Limb (tissue), 2 donors: ENCODE measurements around the gene TACR1.

Source experiments
- DNase-seq, 2 donors: peaks; one replicate each; pipeline ENCODE4 v3.0.0-alpha.2; 2016; ENCODE audit errors: extremely low spot score in 2 of 2

TACR1 gene

DNA sequence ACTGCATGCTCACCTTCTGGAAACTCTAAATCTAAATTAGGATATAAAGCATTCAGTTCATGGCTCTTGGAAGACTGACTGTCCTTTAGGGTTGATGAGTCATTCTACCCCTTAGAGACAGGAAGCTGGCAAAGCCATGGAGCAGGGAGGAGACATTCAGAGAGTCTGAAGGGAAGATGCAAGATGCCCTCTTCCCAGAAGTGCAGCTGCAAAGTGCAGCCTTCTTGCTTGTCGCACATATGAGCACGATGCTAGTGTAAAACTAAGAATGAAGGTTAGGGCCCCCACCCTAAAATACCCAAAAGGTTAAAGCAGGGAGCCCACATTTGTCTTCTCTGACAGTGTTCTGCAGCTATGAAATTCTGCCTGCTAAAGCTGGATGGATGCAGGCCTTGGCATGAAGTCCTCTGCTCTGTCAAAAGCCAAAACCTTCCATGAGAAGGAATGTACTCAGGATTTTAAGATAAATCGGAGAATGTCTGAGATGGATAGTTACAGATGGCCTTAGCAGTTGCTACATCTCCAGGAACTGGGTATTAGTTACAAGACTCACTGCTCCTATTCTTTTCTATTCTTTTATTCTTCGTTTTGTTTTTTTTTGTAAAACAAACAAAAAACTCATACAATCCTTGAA, 151.2 kb downstream of the TACR1 start:
- no peak for DNase-seq

GRCh38 chr2:75047189-75047991, 151.9 kb downstream of the TACR1 start:
- no peak for DNase-seq

GRCh38 chr2:75045526-75046050, 153.7 kb downstream of the TACR1 start:
- no peak for DNase-seq

GRCh38 chr2:75044291-75044690, 155.0 kb downstream of the TACR1 start:
- no peak for DNase-seq

GRCh38 chr2:75042823-75043222, 156.5 kb downstream of the TACR1 start:
- no peak for DNase-seq

DNA sequence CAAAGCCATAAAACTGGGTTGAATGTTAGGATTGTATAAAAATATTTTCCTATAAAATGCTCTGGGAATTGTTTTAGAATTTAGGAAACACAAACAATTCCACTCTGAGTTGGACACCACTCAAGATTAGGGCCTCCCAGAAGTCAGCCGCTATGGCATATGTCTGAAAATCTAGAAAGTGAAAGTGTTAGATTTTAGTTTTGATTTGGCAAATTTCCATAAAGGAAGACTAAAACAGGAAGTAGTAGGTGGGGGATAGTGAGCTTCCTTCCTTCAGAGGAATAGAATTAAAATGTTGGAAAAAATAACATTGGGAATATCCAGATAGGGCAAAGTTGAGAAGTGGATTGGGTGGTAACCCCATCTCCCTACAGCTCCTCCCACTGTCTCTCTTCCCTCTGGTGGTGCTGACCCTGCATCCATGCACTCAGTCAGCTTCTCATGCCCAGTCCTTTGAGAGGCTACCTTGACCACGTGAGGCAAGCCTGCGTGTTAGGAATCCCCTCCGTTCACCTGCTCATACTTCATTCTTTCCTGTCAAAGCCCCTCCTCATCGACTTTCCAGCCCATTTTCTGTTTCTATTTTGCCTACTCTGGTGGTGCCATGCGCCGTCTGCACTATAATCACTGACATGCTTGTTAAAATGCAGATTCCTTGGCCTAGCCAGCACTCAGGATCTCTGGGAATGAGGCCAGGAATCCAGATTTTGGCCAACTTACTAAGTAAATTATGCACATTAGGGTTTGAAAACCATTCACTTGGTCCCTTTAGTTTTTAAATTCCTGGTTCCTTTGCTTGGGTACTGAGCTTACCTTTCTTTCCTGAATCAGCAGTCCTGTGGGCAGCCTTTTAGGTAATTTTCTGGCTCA, 157.4 kb downstream of the TACR1 start:
- no peak for DNase-seq

GRCh38 chr2:75041226-75041625, 158.1 kb downstream of the TACR1 start:
- no peak for DNase-seq

DNA sequence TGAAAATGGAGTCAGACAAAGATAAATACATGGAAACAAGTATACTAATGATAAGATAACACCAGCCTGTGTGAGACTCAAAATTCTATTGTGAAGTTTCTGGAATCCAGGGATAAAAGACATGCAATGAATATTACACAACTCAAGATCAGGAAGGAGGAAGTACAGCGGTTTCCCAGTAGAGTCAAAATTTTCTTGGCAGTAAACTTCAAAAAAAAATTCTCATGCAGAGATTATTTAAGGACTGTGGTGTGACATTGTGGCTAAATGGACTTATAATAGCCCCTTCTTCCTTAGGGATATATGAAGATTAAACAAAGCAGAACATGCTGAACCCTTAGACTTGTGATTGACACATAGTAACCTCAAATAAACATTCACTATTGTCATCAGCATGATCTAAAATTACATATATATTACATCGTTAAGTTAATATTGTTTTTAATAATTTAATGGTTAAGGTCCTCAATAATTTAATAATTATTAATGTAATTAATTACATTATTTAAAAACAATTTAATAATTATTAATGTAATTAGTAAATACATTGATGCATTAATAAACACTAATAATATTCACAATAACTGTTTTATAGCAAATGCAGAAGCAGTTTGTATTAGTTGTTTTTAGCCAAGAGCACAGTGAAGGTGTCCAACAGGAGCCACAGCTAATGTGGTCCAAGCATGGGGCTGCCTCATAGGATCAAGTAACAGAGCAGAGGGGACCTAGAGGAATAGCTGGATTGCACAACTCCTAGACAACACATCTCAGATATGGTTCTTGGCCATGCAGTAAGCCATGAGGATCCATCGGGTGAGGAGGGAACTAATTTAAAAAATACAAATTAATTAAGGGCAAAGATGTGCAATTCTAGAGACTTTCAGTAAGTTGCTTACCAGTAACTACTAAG, 163.6 kb downstream of the TACR1 start:
- no peak for DNase-seq

DNA sequence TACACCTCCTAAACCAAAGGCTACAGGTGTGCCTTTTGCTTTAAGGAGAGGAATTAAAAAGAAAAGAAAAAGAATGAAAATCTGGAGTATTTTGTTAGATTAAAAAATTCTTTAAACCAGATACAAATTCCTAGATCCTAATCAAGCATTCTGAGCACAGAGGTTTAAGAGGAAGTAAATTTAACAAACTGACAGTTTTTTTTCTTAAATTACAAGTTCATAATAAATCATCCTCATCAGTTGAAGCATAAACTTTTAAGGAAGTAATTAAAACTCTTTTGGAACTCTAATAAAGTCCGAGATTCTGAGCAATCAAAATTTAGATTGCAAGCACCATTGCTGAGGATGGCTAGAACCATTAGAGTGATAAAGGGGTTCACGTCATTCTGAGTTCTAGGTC, 165.8 kb downstream of the TACR1 start:
- DNase-seq = no peak

- DNase-seq = no peak
Measured at GRCh38 chr2:75031906-75032803, 167.2 kb downstream of the TACR1 start.

GRCh38 chr2:75031171-75031570, 168.1 kb downstream of the TACR1 start:
- DNase-seq = no peak

DNA sequence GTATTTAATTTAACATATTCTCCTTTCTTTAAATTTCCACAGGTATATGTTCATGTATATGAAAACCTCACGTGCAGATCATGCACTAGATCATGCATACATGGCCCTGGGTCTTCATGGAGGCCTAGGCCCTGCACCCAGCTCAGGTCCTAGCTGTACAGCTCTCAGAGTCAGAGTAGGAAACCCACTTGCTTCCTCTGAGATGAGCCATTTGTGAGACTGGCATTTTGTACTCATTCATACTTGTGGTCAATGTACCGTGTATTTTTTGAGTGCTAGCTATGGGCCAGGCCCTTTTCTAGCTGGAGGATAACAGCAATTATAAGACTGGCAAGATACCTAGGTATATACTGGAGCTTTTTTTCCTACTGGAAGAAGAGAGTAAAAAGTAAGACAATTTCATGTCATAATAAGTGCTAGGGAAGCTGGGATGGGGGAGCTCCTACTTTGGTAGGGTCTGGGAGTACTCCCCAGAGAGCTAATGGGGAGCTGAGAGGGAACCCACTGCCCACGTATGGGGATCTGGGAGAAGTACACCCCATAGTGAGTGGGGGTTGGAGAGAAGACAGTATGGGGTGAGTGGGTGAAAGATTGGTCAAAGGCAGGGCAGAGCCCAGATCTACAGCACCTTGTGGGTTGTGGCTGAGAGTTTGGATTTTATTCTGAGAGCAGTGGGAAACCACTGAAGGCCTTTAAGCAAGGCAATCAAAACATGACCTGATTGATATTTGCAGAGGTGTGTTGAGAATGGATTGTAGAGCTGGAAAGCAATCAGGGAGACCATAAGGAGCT, 168.9 kb downstream of the TACR1 start:
- no peak for DNase-seq

DNA sequence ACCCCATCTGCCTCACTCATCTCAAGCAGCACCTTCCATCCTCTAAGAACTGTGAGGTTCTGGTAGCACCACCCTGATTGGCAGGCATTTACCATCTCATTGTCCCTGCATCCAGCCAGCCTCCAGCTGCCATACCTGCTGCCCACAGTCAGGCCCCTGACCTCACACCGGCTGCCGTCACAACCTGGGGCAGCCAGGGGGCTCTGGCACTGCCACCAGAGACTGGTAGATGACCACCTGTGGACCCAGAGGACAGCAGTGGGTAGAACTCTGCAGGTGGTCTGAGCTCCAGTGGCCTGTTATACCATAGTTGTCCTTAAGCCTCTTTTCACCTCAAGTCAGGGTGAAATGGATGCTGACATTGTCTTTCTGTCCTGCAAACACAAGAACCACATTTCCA, 171.4 kb downstream of the TACR1 start:
- no peak for DNase-seq

DNA sequence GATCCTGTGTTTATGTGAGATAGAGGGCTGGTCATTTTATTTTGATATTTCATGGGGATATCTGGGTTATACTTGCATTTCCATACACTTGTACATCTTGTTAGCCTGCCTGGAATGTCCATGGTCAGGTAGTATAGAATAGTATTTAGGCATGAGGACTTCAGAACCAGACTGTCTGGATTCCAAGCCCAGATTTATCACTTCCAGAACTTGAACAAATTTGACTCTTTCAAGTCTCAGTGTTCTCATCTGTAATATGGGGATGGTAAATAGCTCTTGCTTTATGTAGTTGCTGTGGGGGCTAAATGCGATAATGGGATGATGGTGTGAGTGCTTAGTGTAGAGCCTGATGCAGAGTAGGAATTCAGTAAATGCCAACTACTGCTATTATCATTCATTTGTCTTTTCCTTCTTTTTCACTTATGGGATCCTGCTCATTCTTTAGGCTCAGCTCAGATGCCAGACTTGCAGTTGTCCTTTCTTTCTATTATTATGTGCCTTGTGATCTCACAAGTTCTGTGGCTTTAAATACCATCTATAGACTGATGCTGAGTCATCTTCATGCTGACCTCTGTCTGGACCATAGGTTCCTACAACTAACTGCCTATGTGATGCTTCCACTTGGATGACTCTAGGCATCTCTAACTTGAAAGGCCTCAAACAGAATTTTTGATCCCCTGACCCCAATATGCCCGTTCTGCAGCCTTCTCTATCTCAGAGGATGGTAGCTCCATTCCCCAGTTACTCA, 173.5 kb downstream of the TACR1 start:
- no peak for DNase-seq

DNA sequence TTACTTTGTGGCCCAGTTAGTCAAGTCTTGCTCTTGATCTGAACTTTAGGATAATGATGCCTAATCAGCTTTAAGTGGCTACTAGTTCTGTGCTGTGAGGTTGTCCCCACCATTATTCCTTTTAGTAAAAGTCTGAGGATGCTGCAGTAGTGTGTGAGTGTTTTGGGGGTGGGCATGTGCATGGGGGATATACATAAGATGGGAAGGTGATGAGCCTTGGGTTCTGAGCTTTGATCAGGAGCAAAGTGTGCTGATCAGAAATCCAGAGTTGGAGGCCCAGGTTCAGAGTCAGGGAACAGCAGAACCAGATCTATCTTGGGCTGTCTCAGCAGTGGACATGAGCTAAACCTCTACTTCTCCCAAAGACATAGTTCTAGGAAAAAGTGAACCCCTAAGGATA, 174.1 kb downstream of the TACR1 start:
- no peak for DNase-seq

- DNase-seq = no peak
Measured at GRCh38 chr2:75023666-75024455, 175.5 kb downstream of the TACR1 start.

DNA sequence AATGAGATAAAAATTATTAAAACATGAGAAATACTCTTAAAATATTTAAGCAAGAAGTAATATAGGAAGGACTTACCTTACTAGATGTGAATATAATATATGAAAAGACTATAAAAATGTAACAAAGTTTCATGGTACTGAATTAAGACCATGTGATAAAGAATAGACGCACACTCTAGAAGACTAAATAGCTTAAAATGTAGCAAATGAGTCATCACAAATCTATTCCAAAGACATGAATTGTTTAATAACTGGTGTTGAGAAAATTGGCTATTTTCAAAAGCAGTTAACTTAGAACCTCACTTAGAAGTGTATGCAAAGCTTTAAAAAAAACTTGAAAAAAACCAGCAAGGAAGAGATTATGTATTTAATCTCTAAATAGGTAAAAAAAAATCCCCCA, 176.8 kb downstream of the TACR1 start:
- no peak for DNase-seq

- DNase-seq = no peak
Measured at GRCh38 chr2:75021672-75022071, 177.6 kb downstream of the TACR1 start.
